Gastrocnemius medialis (tissue), 4 donors: ENCODE data around the gene HACD2.

Source experiments
- CTCF ChIP-seq, 5 experiments: fragments of 450-650 bp in 3 of 5; fragments of 200-600 bp in 2 of 5; sonication (generic) in 2 of 5; IDR thresholded peaks in 4 of 5; conservative IDR thresholded peaks in 1 of 5; 1 replicate in 4 of 5; 2 replicates in 1 of 5; pipeline ENCODE4 v1.5.1; 2016 to 2019; ENCODE audit warnings: antibody characterized with exemption in 5 of 5, mild to moderate bottlenecking in 3 of 5, moderate library complexity in 3 of 5
- POLR2A ChIP-seq, 2 donors: fragments of 450-650 bp; IDR thresholded peaks; one replicate each; pipeline ENCODE4 v1.6.1; 2017; ENCODE audit warnings: antibody characterized with exemption in 2 of 2, mild to moderate bottlenecking in 2 of 2, moderate library complexity in 2 of 2

DNA sequence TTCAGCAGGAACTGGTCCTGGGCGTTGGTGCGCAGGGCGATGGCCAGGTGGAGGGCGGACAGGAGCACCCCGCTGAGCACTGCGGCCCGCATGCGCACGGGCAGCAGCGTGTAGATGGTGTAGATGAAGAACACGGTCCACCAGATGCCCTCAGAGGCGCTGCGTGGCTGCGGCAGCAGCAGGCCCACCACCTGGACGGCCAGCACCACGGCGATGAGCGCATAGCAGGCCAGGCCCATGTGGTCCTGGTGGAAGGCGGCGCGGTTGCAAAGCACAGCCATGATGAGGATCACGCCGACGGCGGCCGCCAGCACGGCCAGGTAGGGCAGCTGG is 137.5 kb downstream of the HACD2 start:
- no peak for TF ChIP-seq CTCF (IDR thresholded peaks at IDR 0.05 in 4 of 5, conservative IDR thresholded peaks at IDR 0.05 in 1 of 5)
- no peak for TF ChIP-seq POLR2A (IDR thresholded peaks at IDR 0.05)
